ENCODE data around the gene YBEY. TPM values are rescaled to one million over a fixed set of nuclear protein-coding genes. Genes with fewer than 3 reads are reported as not detected.

Gene YBEY
- polyA plus RNA-seq, 12 donors: 10.0 to 27.1 (median 19.1) TPM; not detected in 2

DNA sequence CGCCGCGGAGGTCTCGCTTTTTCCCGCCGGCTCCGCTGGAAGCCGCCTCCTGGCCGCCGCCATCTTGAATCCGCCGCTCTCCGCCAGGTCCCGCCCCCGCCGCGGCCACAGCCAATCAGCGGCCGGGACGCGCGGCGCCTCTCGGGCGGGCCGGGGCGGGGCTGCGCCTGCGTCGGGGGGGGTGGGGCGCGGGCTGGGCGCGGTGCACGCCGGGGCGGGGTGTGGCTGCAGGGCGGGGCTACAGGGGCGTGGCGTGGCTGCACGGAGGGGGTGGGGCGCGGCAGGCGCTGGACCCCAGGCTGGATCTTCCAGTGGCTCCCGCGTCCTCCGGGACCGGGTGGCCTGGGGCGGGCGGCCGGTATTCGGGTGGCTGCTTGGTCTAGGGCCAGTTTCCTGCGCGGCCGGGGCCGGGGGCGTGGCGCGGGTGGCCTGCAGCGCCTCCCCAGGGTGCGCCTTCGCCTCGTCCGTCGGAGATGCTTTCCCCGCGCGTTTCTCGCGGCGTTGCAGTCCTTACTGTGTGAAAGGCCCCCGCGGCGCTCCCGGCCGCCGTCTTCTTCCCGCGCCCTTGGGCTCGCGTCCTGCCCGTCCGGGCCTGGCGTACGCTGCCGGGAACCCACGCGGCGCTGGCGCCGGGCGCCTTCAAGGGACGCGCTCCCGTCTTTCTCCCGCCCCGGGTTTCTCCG, 38.4 kb downstream of the YBEY start:
- peak; percentile 84 for DNase-seq

DNA sequence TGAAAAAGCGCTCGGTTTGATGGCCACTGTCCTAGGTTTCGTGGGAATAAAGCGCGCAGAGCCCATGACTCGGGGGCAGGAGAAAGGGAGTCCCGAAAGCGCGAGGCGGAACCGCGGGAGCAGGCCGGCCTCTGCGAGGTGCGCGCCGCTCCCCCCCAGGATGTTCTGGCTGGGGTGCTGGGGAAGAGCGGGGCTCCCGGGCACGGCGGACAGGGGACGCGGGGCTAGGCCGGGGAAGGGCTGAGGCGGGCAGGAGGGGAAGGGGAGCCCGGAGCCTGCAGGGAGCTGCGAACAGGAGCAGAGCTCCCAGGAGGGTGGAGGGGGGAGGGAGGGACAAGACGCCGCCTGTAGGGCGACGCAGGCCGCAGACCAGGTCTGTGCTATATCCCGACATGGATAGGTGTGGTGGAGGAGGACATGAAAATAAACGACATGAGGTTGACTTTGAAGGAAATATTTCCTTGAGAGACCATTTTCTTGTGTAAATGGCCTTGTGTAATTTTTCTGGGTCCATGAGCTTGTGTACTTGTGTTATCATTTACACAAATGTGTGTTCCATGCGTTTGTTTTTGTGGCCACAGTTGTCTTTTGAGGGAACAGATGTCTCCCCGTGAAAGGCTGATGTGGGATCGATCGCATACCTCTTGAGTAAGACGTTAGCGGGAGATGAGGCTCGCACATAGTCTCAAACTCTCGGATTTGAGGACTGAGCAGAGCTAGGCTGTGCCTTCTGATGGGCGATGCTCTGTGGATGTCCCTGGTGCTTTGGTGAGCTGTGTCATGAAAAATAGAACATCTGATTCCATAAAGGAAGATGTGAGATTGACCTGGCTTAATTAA, 39.2 kb downstream of the YBEY start:
- DNase-seq: peak; percentile 21

DNA sequence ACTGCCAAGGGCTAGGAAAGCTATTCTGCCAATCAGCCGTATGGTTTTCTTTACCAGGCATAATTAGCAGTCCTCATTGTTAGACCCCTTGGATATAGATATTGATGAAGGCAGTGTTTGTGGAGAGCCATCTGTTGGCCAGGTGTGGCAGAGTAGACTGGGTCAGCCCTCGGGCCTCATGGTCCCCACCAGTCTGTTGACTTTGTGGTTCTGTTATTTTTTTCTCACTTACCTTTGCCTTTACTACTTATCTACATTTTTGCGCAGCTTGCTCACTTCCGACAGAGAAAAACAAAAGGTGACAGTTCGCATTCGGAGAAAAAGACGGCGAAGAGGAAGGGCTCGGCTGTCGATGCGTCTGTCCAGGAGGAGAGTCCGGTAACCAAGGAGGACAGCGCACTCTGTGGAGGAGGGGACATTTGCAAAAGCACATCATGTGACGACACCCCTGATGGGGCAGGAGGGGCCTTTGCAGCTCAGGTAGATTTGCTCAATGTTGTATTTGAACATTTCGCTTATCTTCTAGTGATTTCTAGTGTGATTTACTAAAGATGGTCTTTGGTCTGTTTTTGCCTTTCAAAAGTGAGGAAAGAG, 40.1 kb downstream of the YBEY start:
- no peak for DNase-seq

DNA sequence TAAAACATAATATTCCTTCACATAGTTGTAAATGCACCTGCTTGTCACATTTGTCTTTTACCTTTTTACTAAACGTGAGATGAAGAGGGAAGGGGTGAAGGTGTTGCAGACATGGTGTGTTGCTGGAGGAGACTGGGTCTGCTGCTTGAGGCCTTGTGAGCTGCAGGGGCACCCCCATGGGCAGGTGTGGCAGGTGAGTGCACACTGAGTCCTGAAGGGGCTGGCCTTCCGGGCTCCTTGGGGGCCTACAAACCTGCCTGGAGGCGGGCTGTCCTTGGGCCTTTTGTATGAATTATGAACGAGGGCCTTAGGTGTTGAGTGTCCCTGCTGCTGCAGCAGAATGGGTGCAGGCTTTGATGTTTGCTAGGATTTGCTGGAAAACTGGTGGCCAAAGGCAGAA, 41.6 kb downstream of the YBEY start:
- DNase-seq: no peak

DNA sequence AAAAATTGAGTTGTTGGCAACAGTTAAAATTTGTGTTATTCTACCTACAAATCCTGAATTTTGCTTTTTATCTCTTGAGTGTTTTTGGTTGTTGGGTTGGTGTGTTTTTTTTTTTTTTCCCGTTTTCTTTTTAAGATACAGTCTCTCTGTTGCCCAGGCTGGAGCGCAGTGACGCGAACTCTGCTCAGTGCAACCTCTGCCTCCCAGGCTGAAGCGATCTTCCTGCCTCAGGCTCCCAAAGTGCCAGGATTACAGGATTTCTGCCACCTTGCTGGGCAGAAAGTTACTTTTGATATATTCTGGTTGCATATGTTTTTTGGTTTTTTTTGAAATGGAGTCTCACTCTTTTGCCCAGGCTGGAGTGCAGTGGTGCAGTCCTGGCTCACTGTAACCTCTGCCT, 42.0 kb downstream of the YBEY start:
- no peak for DNase-seq

DNA sequence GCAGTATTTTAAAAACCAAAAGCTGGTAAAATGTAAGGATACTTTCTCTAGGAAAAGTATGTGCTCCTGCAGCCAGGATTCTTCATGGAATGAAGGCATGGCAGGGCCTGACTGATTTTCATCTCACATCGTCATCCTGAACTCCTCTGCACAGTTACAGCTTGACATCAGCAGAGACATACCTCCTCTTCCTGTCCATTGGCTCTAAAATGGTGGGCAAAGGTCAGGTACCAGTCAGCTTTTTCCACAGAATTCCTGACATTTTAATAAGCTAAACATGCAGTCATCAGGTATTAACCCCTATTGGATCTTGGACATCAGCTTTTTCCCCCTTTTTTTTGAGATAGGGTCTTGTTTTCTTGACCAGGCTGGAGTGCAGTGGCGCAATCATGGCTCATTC, 43.7 kb downstream of the YBEY start:
- no peak for DNase-seq

DNA sequence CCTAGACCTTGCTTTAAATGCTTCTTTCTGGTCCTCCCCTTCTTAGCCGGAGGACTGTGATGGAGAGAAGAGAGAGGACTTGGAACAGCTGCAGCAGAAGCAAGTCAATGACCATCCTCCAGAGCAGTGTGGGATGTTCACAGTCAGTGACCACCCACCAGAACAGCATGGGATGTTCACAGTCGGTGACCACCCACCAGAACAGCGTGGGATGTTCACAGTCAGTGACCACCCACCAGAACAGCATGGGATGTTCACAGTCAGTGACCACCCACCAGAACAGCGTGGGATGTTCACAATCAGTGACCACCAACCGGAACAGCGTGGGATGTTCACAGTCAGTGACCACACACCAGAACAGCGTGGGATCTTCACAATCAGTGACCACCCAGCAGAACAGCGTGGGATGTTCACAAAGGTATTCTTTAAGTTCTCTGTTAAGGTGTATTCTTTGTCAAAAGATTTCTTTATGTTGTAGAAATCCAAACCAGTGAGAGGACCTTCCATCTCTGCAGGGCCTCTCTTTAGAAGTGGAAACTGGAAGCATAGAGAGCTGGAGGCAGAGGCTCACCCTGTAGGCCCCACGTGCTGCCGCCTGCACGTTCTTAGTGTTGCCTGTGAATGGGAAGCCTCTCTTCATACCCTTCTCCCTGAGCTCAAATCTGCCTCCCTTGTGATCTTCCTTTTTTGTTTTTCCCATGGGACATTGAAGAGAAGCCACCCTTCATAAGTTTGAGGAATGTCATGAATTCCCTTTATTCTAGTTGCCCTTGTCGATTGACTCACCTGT, 48.4 kb downstream of the YBEY start:
- no peak for DNase-seq

DNA sequence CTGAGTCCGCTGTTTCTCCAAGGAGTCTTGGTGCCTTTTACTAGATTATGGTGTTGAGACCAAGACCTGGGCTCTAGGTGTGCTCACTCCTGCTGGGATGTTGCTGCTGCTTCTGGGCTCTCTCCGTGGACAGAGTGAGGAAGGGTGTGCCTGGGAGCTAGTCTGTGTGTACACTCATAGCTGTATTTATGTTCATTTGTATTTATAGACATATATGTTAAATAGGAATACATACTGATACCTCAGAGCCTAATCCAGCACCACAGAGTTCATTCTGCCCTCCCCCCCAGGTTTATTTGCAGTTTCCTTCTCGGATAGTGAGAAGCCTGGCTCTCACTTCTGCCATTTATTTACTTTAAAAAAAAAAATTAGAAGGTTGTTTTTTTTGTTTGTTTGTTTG, 50.5 kb downstream of the YBEY start:
- DNase-seq: no peak

DNA sequence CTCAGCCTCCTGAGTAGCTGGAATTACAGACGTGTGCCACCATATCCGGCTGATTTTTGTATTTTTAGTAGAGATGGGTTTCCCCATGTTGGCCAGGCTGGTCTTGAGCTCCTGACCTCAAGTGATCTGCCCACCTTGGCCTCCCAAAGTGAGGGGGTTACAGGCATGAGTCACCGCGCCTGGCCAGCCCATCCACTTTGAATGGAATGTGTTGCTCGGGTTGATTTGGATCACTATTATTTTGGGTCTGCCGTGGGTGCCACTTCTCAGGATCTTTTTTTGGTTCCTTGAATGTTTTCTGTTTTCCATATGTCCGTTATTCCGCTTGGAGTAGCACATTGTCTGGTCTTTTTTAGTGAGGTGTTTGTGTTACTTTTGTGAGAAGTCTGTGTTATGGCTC, 54.9 kb downstream of the YBEY start:
- no peak for DNase-seq

DNA sequence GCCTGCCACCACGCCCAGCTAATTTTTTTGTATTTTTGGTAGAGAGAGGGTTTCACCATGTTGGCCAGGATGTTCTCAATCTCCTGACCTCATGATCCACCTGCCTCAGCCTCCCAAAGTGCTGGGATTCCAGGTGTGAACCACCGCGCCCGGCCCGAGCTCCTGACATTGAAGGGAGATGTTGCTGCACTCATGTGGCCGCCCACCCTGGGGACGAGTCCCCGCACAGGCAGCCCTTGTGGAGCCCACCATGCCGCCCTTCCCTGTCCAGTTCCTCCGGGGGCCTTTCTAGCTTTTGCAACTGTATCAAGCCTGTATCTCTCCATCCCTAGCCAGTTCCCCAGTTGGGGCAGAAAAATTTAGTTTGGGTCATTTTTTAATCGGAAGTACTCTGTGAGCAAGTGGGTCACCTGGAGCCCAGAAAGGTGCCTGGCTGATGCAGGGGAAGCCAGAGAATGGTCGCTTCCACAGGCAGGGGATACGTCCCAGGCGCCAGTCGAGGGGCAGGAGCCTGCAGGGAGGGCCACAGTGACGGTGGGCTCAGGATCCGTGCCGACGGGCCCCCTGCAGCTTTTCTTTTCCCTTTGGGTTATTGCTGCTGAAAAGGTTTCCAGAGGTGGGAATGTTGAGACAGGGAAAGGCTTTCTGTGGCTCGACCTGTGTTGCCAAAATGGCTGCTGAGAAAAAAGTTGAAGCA, 58.2 kb downstream of the YBEY start:
- no peak for DNase-seq

DNA sequence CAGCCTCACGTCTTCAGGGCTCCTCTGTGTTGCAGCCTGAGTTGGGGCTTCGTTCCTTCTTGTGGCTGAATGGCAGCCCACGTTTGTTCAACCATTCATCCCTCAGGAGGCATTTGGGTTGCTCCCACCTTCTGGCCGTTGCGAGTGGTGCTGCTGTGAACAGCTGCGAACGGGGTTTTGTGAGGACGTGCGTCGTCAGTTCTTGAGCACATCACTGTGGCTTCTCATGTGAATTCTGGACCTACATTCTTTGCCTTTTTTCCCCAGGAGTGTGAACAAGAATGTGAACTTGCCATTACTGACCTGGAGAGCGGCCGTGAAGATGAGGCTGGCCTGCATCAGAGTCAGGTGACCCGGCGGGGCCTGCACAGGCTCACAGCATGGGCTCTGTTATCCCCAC, 59.7 kb downstream of the YBEY start:
- DNase-seq: no peak

DNA sequence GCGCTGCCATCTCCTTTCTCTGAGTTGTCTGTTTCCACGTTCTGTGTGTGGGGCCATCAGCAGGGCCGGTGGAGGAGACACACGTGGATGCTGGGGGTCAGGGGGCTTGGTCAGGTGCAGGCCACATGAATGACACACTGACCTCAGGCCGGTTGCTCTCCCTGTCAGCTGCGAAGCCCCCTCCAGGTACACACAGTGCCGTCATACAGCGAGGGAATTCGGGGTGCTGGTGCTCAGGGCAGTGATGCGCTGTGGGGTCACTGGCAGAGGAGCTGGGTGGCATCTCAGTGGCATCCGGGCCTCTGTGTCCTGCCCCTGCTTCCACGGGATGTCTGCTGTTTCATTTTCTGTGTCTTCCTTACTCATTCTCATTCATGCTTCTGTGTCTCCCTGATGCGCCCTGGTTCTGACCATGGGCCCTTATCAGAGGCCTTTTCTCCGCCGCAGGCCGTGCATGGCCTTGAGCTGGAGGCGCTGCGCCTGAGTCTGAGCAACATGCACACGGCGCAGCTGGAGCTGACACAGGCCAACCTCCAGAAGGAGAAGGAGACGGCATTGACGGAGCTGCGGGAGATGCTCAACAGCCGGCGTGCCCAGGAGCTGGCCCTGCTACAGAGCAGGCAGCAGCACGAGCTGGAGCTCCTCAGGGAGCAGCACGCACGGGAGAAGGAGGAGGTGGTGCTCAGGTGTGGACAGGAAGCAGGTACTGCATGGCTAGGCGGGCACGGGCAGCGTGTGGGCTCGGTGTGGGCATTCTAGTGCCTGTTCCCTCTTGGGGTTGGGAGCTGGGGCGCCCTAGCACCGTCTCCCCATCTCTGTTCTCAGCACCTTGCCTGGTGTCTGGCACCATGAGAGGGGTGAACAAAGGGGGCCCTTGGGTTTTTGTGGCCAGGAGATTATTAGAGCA, 60.4 kb downstream of the YBEY start:
- no peak for DNase-seq

DNA sequence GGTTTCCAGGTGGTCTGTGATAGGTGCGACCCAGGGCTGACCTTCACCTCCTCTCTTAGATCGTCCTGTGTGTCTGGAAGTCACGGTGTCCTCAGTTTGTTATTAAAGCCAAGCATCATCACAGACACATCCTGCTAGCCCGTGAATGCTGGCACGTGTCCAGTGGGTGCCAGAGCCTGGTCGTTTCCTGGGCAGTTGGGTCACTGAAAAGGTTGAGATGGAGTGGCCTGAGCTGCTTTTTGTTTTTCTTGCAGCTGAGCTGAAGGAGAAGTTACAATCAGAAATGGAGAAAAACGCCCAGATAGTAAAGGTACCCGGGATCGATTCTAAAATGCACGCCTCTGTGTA, 61.0 kb downstream of the YBEY start:
- DNase-seq: no peak

Other genes starting within 250 kb of the YBEY start
- 100 to 1,000 TPM; 417 to 953 (median 482) TPM for gene COL6A2, start 188.2 kb upstream of the YBEY start, polyA plus RNA-seq (ENCODE audit: insufficient read length in 12 of 12)
- gene FTCD, start 130.8 kb upstream of the YBEY start, polyA plus RNA-seq (ENCODE audit: insufficient read length in 12 of 12): 1 to 10 TPM in 7 of 12 donors, under 1 TPM in 3, not detected in 2; 0.13 to 2.8 (median 1.6) TPM
- gene SPATC1L, start 101.9 kb upstream of the YBEY start, polyA plus RNA-seq (ENCODE audit: insufficient read length in 12 of 12): 10 to 100 TPM in 4 of 12 donors, 1 to 10 TPM in 6, not detected in 2; 4.2 to 18.6 (median 9.6) TPM
- 10 to 100 TPM in 11 of 12 donors, not detected in 1; 27.1 to 52.3 (median 33.1) TPM for gene LSS, start 57.6 kb upstream of the YBEY start, polyA plus RNA-seq (ENCODE audit: insufficient read length in 12 of 12)
- 10 to 100 TPM in 11 of 12 donors, not detected in 1; 51.5 to 81.8 (median 55.6) TPM for gene MCM3AP, start 731 bp upstream of the YBEY start, polyA plus RNA-seq (ENCODE audit: insufficient read length in 12 of 12)
- gene C21orf58, start 37.5 kb downstream of the YBEY start, polyA plus RNA-seq (ENCODE audit: insufficient read length in 12 of 12): 10 to 100 TPM in 2 of 12 donors, 1 to 10 TPM in 9, not detected in 1; 4.2 to 14.4 (median 6.5) TPM
- gene PCNT, start 37.8 kb downstream of the YBEY start, polyA plus RNA-seq (ENCODE audit: insufficient read length in 12 of 12): 10 to 100 TPM in 11 of 12 donors, not detected in 1; 39.5 to 88.8 (median 59.5) TPM
- gene DIP2A, start 172.5 kb downstream of the YBEY start, polyA plus RNA-seq (ENCODE audit: insufficient read length in 12 of 12): 10 to 100 TPM in 11 of 12 donors, not detected in 1; 18.4 to 42.8 (median 24.6) TPM

All from muscle of arm (tissue), 12 donors.